SK-N-SH (cell line): Measurements from ENCODE around the gene ADGRG2. TPM values are rescaled to one million over a fixed set of nuclear protein-coding genes. Genes with fewer than 3 reads are reported as not detected.

Experiments used
- CTCF ChIA-PET: fragments of 300-600, 350-600 bp; formaldehyde crosslinking; extraction: SDS; loops from one replicate; lab custom pipeline; 2021; lab: Yijun Ruan, JAX
- POLR2A ChIA-PET: fragments of 350-600 bp; sonication (Branson Sonifier 250); formaldehyde crosslinking; extraction: SDS; loops from one replicate; lab custom pipeline; 2020; ENCODE audit warnings: antibody characterized with exemption, inconsistent platforms; lab: Yijun Ruan, JAX
- DNase-seq: peaks from one replicate; pipeline ENCODE4 v3.0.0; 2012
- H2AFZ ChIP-seq: fragments of 200-600 bp; sonication (generic); 2 replicates; pipeline ENCODE4 v1.8.1; 2016; ENCODE audit warnings: antibody characterized with exemption, mild to moderate bottlenecking, low read depth
- H3F3A ChIP-seq: fragments of 200-600 bp; sonication (generic); replicated peaks from 2 replicates; pipeline ENCODE3; 2016; ENCODE audit warnings: antibody characterized with exemption, mild to moderate bottlenecking; ENCODE audit not compliant: insufficient read depth
- H3K27ac ChIP-seq, 2 experiments: fragments of 200-500 bp in 1 of 2; fragments of 200-600 bp in 1 of 2; sonication (Bioruptor generic) in 1 of 2; sonication (generic), shearing (Covaris generic) in 1 of 2; 2 replicates each; pipeline versions ENCODE4 v1.5.1 to v1.6.1; 2014 to 2016; ENCODE audit warnings: low read depth in 2 of 2, inconsistent platforms in 1 of 2, low read length in 1 of 2, mild to moderate bottlenecking in 1 of 2, mixed read lengths in 1 of 2
- H3K27me3 ChIP-seq: fragments of 200-600 bp; sonication (generic), shearing (Covaris generic); 2 replicates; pipeline ENCODE4 v1.6.1; 2016; ENCODE audit warnings: mixed run types; ENCODE audit not compliant: insufficient read depth
- H3K36me3 ChIP-seq, 2 experiments: fragments of 200-500 bp in 1 of 2; fragments of 200-600 bp in 1 of 2; sonication (Bioruptor generic) in 1 of 2; sonication (generic) in 1 of 2; replicated peaks in 1 of 2; 2 replicates each; pipeline versions ENCODE3 to v1.5.1; 2014 to 2016; ENCODE audit warnings: low read length in 1 of 2, mild to moderate bottlenecking in 1 of 2; ENCODE audit not compliant: insufficient read depth in 2 of 2, control insufficient read depth in 1 of 2
- H3K4me1 ChIP-seq, 2 experiments: fragments of 200-500 bp in 1 of 2; fragments of 200-600 bp in 1 of 2; sonication (Bioruptor generic) in 1 of 2; sonication (generic), shearing (Covaris generic) in 1 of 2; 2 replicates each; pipeline versions ENCODE4 v1.5.1 to v1.6.1; 2014 to 2016; ENCODE audit warnings: low read depth in 1 of 2, low read length in 1 of 2, mixed run types in 1 of 2; ENCODE audit not compliant: insufficient read depth in 2 of 2, control insufficient read depth in 1 of 2
- H3K4me2 ChIP-seq: fragments of 200-600 bp; sonication (generic), shearing (Covaris generic); 2 replicates; pipeline ENCODE4 v1.6.1; 2017; ENCODE audit warnings: mixed run types
- H3K4me3 ChIP-seq, 2 experiments: fragments of 200-500 bp in 1 of 2; fragments of 200-600 bp in 1 of 2; sonication (Bioruptor generic) in 1 of 2; sonication (generic), shearing (Covaris generic) in 1 of 2; 2 replicates each; pipeline versions ENCODE4 v1.5.1 to v1.8.1; 2014 to 2016; ENCODE audit warnings: low read depth in 2 of 2, inconsistent platforms in 1 of 2, low read length in 1 of 2, mild to moderate bottlenecking in 1 of 2, mixed read lengths in 1 of 2, moderate library complexity in 1 of 2
- H3K79me2 ChIP-seq: fragments of 200-600 bp; sonication (generic); 2 replicates; pipeline ENCODE4 v1.8.1; 2017; ENCODE audit warnings: mild to moderate bottlenecking; ENCODE audit not compliant: insufficient read depth
- H3K9ac ChIP-seq: fragments of 200-600 bp; sonication (generic); 2 replicates; pipeline ENCODE4 v1.6.1; 2017; ENCODE audit warnings: mixed run types
- H3K9me2 ChIP-seq: fragments of 200-600 bp; sonication (generic); 2 replicates; pipeline ENCODE4 v1.6.1; 2017; ENCODE audit warnings: mixed run types
- H3K9me3 ChIP-seq: fragments of 200-600 bp; sonication (generic); 2 replicates; pipeline ENCODE4 v1.6.1; 2017; ENCODE audit warnings: mixed run types, mild to moderate bottlenecking, moderate library complexity
- H4K20me1 ChIP-seq: fragments of 200-600 bp; sonication (generic); 2 replicates; pipeline ENCODE4 v1.6.1; 2017; ENCODE audit warnings: mild to moderate bottlenecking, mixed run types; ENCODE audit not compliant: insufficient read depth
- EZH2phosphoT487 ChIP-seq: fragments of 200-600 bp; sonication (generic); IDR thresholded peaks from 2 replicates; pipeline ENCODE4 v1.6.1; 2017; ENCODE audit warnings: low read depth, mixed run types, mild to moderate bottlenecking, antibody characterized with exemption, moderate library complexity, borderline replicate concordance
- FOXM1 ChIP-seq: IDR thresholded peaks from 2 replicates; pipeline ENCODE4 v1.4.0; 2012; ENCODE audit warnings: low read depth, mild to moderate bottlenecking
- GABPA ChIP-seq: IDR thresholded peaks from 2 replicates; pipeline ENCODE4 v1.4.0; 2012; ENCODE audit warnings: low read depth, mild to moderate bottlenecking
- GATA2 ChIP-seq: sonication (generic); formaldehyde crosslinking; IDR thresholded peaks from 2 replicates; pipeline ENCODE4 v1.5.0; 2020; ENCODE audit warnings: mild to moderate bottlenecking, missing genetic modification reagents
- MEF2A ChIP-seq: IDR thresholded peaks from 2 replicates; pipeline ENCODE4 v1.4.0; 2012; ENCODE audit warnings: low read depth, borderline replicate concordance
- NRF1 ChIP-seq: IDR thresholded peaks from 2 replicates; pipeline ENCODE4 v1.6.1; 2012; ENCODE audit warnings: low read depth, mild to moderate bottlenecking, low read length
- PBX3 ChIP-seq: IDR thresholded peaks from 2 replicates; pipeline ENCODE4; 2012
- POLR2AphosphoS5 ChIP-seq: IDR thresholded peaks from 2 replicates; pipeline ENCODE4 v1.6.1; 2012; ENCODE audit warnings: low read depth, low read length
- RAD21 ChIP-seq: IDR thresholded peaks from 2 replicates; pipeline ENCODE4 v1.6.1; 2012; ENCODE audit warnings: mild to moderate bottlenecking, low read length
- RCOR1 ChIP-seq: fragments of 150-350 bp; IDR thresholded peaks from 2 replicates; pipeline ENCODE4 v1.6.1; 2017; ENCODE audit warnings: antibody characterized with exemption, low read length
- RFX5 ChIP-seq: IDR thresholded peaks from 2 replicates; pipeline ENCODE4 v1.6.1; 2012; ENCODE audit warnings: mild to moderate bottlenecking, improper control_type of control experiment, low read length
- SMC3 ChIP-seq: IDR thresholded peaks from 2 replicates; pipeline ENCODE4 v1.6.1; 2012; ENCODE audit warnings: low read depth, low read length, improper control_type of control experiment
- TAF1 ChIP-seq: IDR thresholded peaks from 2 replicates; pipeline ENCODE4 v1.6.1; 2012; ENCODE audit warnings: low read depth, mild to moderate bottlenecking, low read length, moderate library complexity, borderline replicate concordance
- TEAD4 ChIP-seq: IDR thresholded peaks from 2 replicates; pipeline ENCODE4 v1.4.0; 2012; ENCODE audit warnings: mild to moderate bottlenecking, borderline replicate concordance; ENCODE audit not compliant: insufficient read depth
- USF2 ChIP-seq: fragments of 150-350 bp; IDR thresholded peaks from 2 replicates; pipeline ENCODE4 v1.6.1; 2017; ENCODE audit warnings: antibody characterized with exemption, low read length, low read depth, borderline replicate concordance
- YY1 ChIP-seq: IDR thresholded peaks from 2 replicates; pipeline ENCODE4 v1.4.0; 2012; ENCODE audit warnings: low read depth, mild to moderate bottlenecking
- WGBS: methylation state at CpG from one replicate; pipeline ENCODE4 v1.1.6; 2017; ENCODE audit warnings: low lambda C conversion rate; 5-methylcytosine and 5-hydroxymethylcytosine counted together
- polyA plus RNA-seq, 3 experiments: library from polyadenylated mRNA; depleted of rRNA; stranded (reverse); fragments of >200 nt; gene quantifications; 2 replicates each; pipeline ENCODE4 v1.2.3, GENCODE V29; 2012
- TF ChIP-seq, protein P1 (sequence below): fragments of 150-350 bp; IDR thresholded peaks from 2 replicates; pipeline ENCODE4 v1.6.1; 2016; ENCODE audit warnings: mild to moderate bottlenecking, low read depth, low read length
- TF ChIP-seq, protein P2 (sequence below): IDR thresholded peaks from 2 replicates; pipeline ENCODE4 v1.4.0; 2012; ENCODE audit warnings: low read depth
- TF ChIP-seq, protein P3 (sequence below): IDR thresholded peaks from 2 replicates; pipeline ENCODE4 v1.4.0; 2012; ENCODE audit warnings: low read depth, borderline replicate concordance

ADGRG2 gene
- polyA plus RNA-seq, 1 of the 3 experiments (the other 2 are of a cell fraction) = 0.08 TPM

DNA sequence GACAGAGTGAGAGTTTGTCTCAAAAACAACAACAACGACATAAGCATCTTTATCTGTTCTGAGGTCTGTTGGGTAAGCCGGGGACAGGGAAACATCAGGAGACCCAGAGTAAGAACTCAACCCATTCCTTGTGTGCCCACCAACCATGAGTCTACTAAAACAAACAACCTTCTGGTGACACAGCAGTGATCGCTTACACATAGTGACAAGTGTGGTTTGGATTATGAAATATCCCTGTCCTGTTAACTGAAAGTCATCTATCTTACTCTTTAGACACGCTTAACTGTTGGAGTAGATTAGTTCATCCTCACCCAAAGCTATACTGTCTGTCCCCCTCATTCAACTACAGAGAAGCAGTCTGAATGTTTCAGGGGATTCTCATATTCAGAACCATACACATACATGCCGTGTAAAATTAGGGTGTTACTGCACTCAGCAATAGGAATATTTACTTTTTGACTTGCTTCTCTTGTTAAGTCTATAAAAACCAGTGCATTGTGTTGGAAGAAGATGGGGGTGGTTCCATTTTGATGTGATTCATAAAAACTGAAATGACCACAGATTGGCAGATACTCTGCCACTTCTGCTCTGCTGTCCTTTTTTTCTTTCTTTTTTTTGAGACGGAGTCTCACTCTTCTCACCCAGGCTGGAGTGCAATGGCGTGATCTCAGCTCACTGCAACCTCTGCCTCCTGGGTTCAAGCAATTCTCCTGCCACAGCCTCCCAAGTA, 165.8 kb downstream of the ADGRG2 start (continued):
- TF ChIP-seq GABPA (no peak), RCOR1 (no peak), RFX5 (no peak)
- TF ChIP-seq, protein P1, sequence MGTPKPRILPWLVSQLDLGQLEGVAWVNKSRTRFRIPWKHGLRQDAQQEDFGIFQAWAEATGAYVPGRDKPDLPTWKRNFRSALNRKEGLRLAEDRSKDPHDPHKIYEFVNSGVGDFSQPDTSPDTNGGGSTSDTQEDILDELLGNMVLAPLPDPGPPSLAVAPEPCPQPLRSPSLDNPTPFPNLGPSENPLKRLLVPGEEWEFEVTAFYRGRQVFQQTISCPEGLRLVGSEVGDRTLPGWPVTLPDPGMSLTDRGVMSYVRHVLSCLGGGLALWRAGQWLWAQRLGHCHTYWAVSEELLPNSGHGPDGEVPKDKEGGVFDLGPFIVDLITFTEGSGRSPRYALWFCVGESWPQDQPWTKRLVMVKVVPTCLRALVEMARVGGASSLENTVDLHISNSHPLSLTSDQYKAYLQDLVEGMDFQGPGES = no peak

DNA sequence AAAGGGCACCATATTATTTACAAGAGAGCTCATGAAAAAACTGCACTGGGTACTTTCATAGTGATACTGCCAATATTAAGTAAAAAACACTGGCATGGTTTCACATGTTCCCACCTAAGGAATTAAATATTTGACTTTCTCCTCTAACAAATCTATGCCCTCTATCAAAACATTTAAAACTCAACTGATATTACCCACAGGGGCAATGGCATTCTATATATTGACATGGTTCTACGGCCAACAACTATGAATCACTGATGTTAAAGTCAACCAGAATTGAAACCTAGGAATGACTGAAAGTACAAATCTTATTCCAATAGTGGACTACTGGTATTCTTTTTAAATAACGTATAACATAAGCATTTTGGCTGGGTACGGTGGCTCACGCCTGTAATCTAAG, 166.6 kb downstream of the ADGRG2 start:
- Histone ChIP-seq H3K9me3 (no peaks in the 10 kb centered on the region), H3K4me2 (no peak overlapping the region), H3K27ac (no peak overlapping the region), H3F3A (no peaks in the 10 kb centered on the region), H4K20me1 (no peaks in the 10 kb centered on the region), H3K9ac (no peak overlapping the region), H3K27me3 (no peaks in the 10 kb centered on the region), H3K9me2 (no peaks in the 10 kb centered on the region), H2AFZ (no peak overlapping the region), H3K79me2 (no peaks in the 10 kb centered on the region), H3K36me3 (no peaks in the 10 kb centered on the region), H3K4me3 (no peak overlapping the region), H3K4me1 (peaks cover 0 to 8% of the 10 kb centered on the region in 2 experiments; a peak in 1 of 4 replicates)
- ChIA-PET CTCF (interaction anchor here (0.8 to 1.3 kb wide), 2 partner anchors 8 to 14 kb away, joined by 3 read pairs; no protein-coding TSS in a partner anchor), POLR2A (no interaction called here)
- TF ChIP-seq, protein P1 = no peak
- TF ChIP-seq RAD21 (no peak), YY1 (no peak), FOXM1 (no peak), MEF2A (no peak), GABPA (no peak), TAF1 (no peak), TEAD4 (no peak), POLR2AphosphoS5 (no peak), GATA2 (no peak)
- no peak for DNase-seq
- WGBS = 51% methylated on average over 4 of the region's 4 CpGs

GRCh38 chrX:18951032-18951431, 171.2 kb downstream of the ADGRG2 start:
- Histone ChIP-seq H3K4me3 (no peak overlapping the region), H3K36me3 (no peaks in the 10 kb centered on the region), H3F3A (no peaks in the 10 kb centered on the region), H2AFZ (no peak overlapping the region), H3K9me2 (no peaks in the 10 kb centered on the region), H3K27me3 (no peaks in the 10 kb centered on the region; the same call in 1 of the 2 replicates), H4K20me1 (no peaks in the 10 kb centered on the region), H3K4me1 (peaks cover 0 to 8% of the 10 kb centered on the region in 2 experiments; a peak in 1 of 4 replicates), H3K27ac (no peak overlapping the region), H3K9me3 (no peaks in the 10 kb centered on the region), H3K79me2 (no peaks in the 10 kb centered on the region), H3K4me2 (no peak overlapping the region), H3K9ac (no peak overlapping the region)
- WGBS = 69% methylated on average over 3 of the region's 10 CpGs
- CTCF ChIA-PET = interaction anchor here (1.1 kb wide), 1 partner anchor 17 kb away, joined by 5 read pairs; no protein-coding TSS in a partner anchor
- POLR2A ChIA-PET = no interaction called here
- no peak for DNase-seq
- TF ChIP-seq SMC3 = no peak
- TF ChIP-seq USF2 = no peak
- TF ChIP-seq RFX5 = no peak
- TF ChIP-seq NRF1 = no peak
- TF ChIP-seq GABPA = no peak
- no peak for TF ChIP-seq PBX3
- no peak for TF ChIP-seq FOXM1
- TF ChIP-seq, protein P2, sequence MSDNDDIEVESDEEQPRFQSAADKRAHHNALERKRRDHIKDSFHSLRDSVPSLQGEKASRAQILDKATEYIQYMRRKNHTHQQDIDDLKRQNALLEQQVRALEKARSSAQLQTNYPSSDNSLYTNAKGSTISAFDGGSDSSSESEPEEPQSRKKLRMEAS = no peak
- TF ChIP-seq, protein P3, sequence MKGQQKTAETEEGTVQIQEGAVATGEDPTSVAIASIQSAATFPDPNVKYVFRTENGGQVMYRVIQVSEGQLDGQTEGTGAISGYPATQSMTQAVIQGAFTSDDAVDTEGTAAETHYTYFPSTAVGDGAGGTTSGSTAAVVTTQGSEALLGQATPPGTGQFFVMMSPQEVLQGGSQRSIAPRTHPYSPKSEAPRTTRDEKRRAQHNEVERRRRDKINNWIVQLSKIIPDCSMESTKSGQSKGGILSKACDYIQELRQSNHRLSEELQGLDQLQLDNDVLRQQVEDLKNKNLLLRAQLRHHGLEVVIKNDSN = no peak
- no peak for TF ChIP-seq EZH2phosphoT487
